ENCODE measurements around the gene CAND2.

Gene CAND2

GRCh38 chr3:12859840-12860239 lies 63.4 kb downstream of the CAND2 start:
- DNase-seq (ENCODE audit: low spot score): no peak
- TF ChIP-seq, protein P1, sequence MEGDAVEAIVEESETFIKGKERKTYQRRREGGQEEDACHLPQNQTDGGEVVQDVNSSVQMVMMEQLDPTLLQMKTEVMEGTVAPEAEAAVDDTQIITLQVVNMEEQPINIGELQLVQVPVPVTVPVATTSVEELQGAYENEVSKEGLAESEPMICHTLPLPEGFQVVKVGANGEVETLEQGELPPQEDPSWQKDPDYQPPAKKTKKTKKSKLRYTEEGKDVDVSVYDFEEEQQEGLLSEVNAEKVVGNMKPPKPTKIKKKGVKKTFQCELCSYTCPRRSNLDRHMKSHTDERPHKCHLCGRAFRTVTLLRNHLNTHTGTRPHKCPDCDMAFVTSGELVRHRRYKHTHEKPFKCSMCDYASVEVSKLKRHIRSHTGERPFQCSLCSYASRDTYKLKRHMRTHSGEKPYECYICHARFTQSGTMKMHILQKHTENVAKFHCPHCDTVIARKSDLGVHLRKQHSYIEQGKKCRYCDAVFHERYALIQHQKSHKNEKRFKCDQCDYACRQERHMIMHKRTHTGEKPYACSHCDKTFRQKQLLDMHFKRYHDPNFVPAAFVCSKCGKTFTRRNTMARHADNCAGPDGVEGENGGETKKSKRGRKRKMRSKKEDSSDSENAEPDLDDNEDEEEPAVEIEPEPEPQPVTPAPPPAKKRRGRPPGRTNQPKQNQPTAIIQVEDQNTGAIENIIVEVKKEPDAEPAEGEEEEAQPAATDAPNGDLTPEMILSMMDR (conservative IDR thresholded peaks at IDR 0.05; ENCODE audit: low read depth): no peak
- no peak overlapping the region for H3K27ac ChIP-seq
- POLR2A ChIA-PET (ENCODE audit: low non-redundant PET): no interaction called here
- CTCF ChIA-PET: no interaction called here

- no peak for DNase-seq (ENCODE audit: low spot score)
- TF ChIP-seq, protein P1 (conservative IDR thresholded peaks at IDR 0.05; ENCODE audit: low read depth): no peak
- H3K27ac ChIP-seq: no peak overlapping the region
- ChIA-PET CTCF (no interaction called here), POLR2A (ENCODE audit: low non-redundant PET) (no interaction called here)
Measured at GRCh38 chr3:12861611-12862010, 65.1 kb downstream of the CAND2 start.

DNA sequence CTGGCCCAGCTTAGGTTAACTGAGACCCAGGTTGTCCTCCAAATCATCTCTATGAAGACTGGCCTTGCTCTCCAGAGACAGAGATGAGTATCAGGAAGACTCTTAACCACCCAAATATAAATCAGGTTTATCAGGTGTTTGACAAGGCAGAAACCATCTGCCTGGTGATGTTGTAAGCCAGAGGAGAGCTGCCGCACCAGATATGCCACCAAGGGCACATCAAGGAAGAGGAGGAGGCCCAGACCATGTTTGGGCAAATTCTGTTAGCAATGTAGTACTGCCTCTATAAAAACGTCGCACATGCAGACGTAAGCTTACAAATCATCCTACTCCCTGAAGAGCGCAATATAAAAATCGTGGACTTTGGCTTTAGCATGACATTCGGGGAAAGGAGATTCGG lies 65.9 kb downstream of the CAND2 start:
- CTCF ChIA-PET: no interaction called here

DNA sequence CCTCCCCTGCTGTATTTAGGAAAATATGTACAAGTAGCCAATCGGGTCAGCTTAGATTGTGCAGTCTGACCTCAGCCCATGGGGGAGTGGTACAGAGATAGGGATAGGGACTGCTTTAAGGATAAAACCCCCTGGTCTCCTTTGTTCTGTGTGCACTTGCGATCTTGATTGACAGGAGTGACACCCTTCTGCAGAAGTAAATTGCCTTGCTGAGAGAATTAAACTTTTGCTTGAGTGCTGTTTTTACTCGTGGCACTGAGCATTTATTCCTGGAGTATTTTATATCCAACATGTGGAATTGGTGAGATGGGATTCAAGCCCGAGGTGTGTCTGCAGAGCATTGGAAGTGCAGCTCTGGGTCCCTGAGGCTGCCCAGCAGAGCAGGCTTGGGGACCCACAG lies 68.8 kb downstream of the CAND2 start:
- no peak for DNase-seq (ENCODE audit: low spot score)
- ChIA-PET CTCF (no interaction called here), POLR2A (ENCODE audit: low non-redundant PET) (no interaction called here)
- no peak overlapping the region for H3K27ac ChIP-seq
- TF ChIP-seq, protein P1 (conservative IDR thresholded peaks at IDR 0.05; ENCODE audit: low read depth): no peak

More for the DNA sequence above, 65.9 kb downstream of the CAND2 start:
- POLR2A ChIA-PET (ENCODE audit: low non-redundant PET): no interaction called here
- TF ChIP-seq, protein P1 (conservative IDR thresholded peaks at IDR 0.05; ENCODE audit: low read depth): no peak
- DNase-seq (ENCODE audit: low spot score): no peak
- H3K27ac ChIP-seq: no peak overlapping the region

GRCh38 chr3:12866836-12867235 lies 70.4 kb downstream of the CAND2 start:
- no peak overlapping the region for H3K27ac ChIP-seq
- no peak for DNase-seq (ENCODE audit: low spot score)
- CTCF ChIA-PET: no interaction called here
- POLR2A ChIA-PET (ENCODE audit: low non-redundant PET): no interaction called here
- TF ChIP-seq, protein P1 (conservative IDR thresholded peaks at IDR 0.05; ENCODE audit: low read depth): no peak

DNA sequence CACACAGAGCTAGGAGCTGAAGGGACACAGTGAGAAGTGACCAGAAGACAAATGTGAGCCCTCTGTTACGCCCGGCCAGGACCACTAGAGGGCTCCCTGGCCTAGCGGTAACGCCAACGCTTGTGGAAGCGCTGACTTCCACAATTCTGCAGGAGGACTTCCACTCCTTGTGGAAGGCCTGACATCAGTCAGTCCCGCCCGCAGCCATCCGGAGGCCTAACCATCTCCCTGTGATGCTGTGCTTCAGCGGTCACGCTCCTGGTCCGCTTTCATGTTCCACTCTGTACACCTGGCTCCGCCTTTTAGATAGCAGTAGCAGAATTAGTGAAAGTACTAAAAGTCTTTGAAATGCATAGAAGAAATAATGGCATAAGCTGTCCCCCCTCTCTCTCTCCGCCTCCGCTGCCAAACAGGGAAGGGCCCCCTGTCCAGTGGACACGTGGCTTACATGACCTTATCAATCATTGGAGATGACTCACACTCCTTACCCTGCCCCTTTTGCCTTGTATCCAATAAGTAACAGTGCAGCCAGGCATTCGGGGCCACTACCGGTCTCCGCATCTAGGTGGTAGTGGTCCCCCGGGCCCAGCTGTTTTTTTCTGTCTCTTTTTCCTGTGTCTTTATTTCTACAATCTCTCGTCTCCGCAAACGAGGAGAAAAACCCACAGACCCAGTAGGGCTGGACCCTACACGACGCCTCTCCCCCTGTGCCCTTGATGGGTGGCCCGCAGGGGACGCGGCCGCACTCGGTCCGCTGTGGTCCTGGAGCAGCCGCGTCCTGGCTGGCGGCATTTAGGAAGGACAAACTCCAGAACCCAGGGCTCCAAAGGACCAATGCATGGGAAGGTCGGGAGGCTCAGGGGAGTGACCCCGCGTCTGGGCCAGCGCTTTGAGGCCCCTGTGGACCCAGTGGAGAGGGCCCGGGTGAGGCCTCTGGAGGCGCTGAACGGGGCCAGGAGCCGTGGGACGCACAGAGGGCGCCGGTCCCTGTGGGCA lies 71.9 kb downstream of the CAND2 start:
- POLR2A ChIA-PET (ENCODE audit: low non-redundant PET): no interaction called here
- peak; percentile 66 for DNase-seq (ENCODE audit: low spot score)
- no peak overlapping the region for H3K27ac ChIP-seq
- TF ChIP-seq, protein P1 (conservative IDR thresholded peaks at IDR 0.05; ENCODE audit: low read depth): peak; percentile 93
- CTCF ChIA-PET: interaction anchor here (0.6 to 1.6 kb wide), 4 partner anchors 15 to 125 kb away, joined by 3 to 8 read pairs (median 4); no protein-coding TSS in a partner anchor

Measured in RWPE1 (cell line).